Loucy (cell line): ENCODE measurements around the gene OSBPL2.

Experiments
- H2AFZ ChIP-seq: fragments of 200-600 bp; sonication (generic); 2 replicates; pipeline ENCODE4 v1.6.0; 2016; ENCODE audit warnings: antibody characterized with exemption, mild to moderate bottlenecking, low read length, moderate library complexity
- H3F3A ChIP-seq: fragments of 200-600 bp; 2 replicates; pipeline ENCODE4 v1.6.0; 2016; ENCODE audit warnings: antibody characterized with exemption, low read depth, mild to moderate bottlenecking
- H3K27me3 ChIP-seq: fragments of 200-600 bp; sonication (generic); 2 replicates; pipeline ENCODE4 v1.6.1; 2014; ENCODE audit warnings: low read length, mild to moderate bottlenecking; ENCODE audit not compliant: insufficient read depth, poor library complexity, severe bottlenecking
- H3K36me3 ChIP-seq: fragments of 200-600 bp; sonication (generic); 2 replicates; pipeline ENCODE4 v1.6.1; 2016; ENCODE audit warnings: low read length; ENCODE audit not compliant: insufficient read depth
- H3K4me1 ChIP-seq: fragments of 200-600 bp; sonication (generic); 2 replicates; pipeline ENCODE4 v1.5.1; 2014; ENCODE audit warnings: low read length, mild to moderate bottlenecking; ENCODE audit not compliant: insufficient read depth, poor library complexity, severe bottlenecking
- H3K4me2 ChIP-seq: fragments of 200-600 bp; sonication (generic); 2 replicates; pipeline ENCODE4 v1.6.0; 2014; ENCODE audit warnings: antibody characterized with exemption, low read length, low read depth, mild to moderate bottlenecking; ENCODE audit not compliant: poor library complexity, severe bottlenecking
- H3K4me3 ChIP-seq: fragments of 200-600 bp; sonication (generic); 2 replicates; pipeline ENCODE4 v1.5.1; 2014; ENCODE audit warnings: low read length, mild to moderate bottlenecking, mixed read lengths; ENCODE audit not compliant: poor library complexity, severe bottlenecking
- H3K79me2 ChIP-seq: fragments of 200-600 bp; sonication (generic); 2 replicates; pipeline ENCODE4 v1.6.1; 2014; ENCODE audit warnings: low read length; ENCODE audit not compliant: insufficient read depth
- H3K9ac ChIP-seq: fragments of 200-600 bp; sonication (generic); 2 replicates; pipeline ENCODE4 v1.6.0; 2014; ENCODE audit warnings: mild to moderate bottlenecking, low read depth, low read length, moderate library complexity; ENCODE audit not compliant: poor library complexity, severe bottlenecking
- H3K9me2 ChIP-seq: fragments of 200-600 bp; sonication (generic); replicated peaks from 2 replicates; pipeline ENCODE4 v1.6.1; 2016; ENCODE audit warnings: low read depth, low read length, mixed read lengths
- H3K9me3 ChIP-seq: fragments of 200-600 bp; sonication (generic); 2 replicates; pipeline ENCODE4 v1.6.1; 2014; ENCODE audit warnings: mild to moderate bottlenecking, antibody characterized with exemption, low read length, low read depth; ENCODE audit not compliant: insufficient read depth
- H4K20me1 ChIP-seq: fragments of 200-600 bp; sonication (generic); 2 replicates; pipeline ENCODE4 v1.6.0; 2014; ENCODE audit warnings: antibody characterized with exemption, low read length, mild to moderate bottlenecking; ENCODE audit not compliant: insufficient read depth, poor library complexity, severe bottlenecking
- EZH2phosphoT487 ChIP-seq: fragments of 200-600 bp; IDR thresholded peaks from 2 replicates; pipeline ENCODE4 v1.6.1; 2018; ENCODE audit warnings: antibody characterized with exemption, mild to moderate bottlenecking, moderate library complexity, borderline replicate concordance
- TF ChIP-seq, protein P1 (sequence below): fragments of 200-600 bp; sonication (generic); conservative IDR thresholded peaks from 2 replicates; pipeline ENCODE4 v1.5.1; 2014; ENCODE audit warnings: mild to moderate bottlenecking, antibody characterized with exemption, low read length

Gene OSBPL2

GRCh38 chr20:62223571-62223970, 14.8 kb upstream of the OSBPL2 start:
- H3K79me2 ChIP-seq = no peaks in the 10 kb centered on the region
- no peak overlapping the region for H3K4me2 ChIP-seq
- no peak for TF ChIP-seq EZH2phosphoT487
- TF ChIP-seq, protein P1, sequence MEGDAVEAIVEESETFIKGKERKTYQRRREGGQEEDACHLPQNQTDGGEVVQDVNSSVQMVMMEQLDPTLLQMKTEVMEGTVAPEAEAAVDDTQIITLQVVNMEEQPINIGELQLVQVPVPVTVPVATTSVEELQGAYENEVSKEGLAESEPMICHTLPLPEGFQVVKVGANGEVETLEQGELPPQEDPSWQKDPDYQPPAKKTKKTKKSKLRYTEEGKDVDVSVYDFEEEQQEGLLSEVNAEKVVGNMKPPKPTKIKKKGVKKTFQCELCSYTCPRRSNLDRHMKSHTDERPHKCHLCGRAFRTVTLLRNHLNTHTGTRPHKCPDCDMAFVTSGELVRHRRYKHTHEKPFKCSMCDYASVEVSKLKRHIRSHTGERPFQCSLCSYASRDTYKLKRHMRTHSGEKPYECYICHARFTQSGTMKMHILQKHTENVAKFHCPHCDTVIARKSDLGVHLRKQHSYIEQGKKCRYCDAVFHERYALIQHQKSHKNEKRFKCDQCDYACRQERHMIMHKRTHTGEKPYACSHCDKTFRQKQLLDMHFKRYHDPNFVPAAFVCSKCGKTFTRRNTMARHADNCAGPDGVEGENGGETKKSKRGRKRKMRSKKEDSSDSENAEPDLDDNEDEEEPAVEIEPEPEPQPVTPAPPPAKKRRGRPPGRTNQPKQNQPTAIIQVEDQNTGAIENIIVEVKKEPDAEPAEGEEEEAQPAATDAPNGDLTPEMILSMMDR = no peak
- H3K9ac ChIP-seq = no peak overlapping the region
- no peaks in the 10 kb centered on the region for H3K36me3 ChIP-seq
- no peak overlapping the region for H3K4me3 ChIP-seq
- H3K4me1 ChIP-seq = no peaks in the 10 kb centered on the region
- no peaks in the 10 kb centered on the region for H3K9me3 ChIP-seq
- H3K27me3 ChIP-seq = no peaks in the 10 kb centered on the region
- no peaks in the 10 kb centered on the region for H3K9me2 ChIP-seq
- no peak overlapping the region for H2AFZ ChIP-seq
- no peaks in the 10 kb centered on the region for H3F3A ChIP-seq
- H4K20me1 ChIP-seq = no peaks in the 10 kb centered on the region

- Histone ChIP-seq H3K9me2 (no peaks in the 10 kb centered on the region), H3K27me3 (no peaks in the 10 kb centered on the region), H3K9me3 (no peaks in the 10 kb centered on the region), H3K36me3 (no peaks in the 10 kb centered on the region), H3K4me3 (no peak overlapping the region), H4K20me1 (no peaks in the 10 kb centered on the region), H3F3A (no peaks in the 10 kb centered on the region), H3K9ac (no peak overlapping the region), H3K79me2 (no peaks in the 10 kb centered on the region), H2AFZ (no peak overlapping the region), H3K4me2 (no peak overlapping the region), H3K4me1 (no peaks in the 10 kb centered on the region)
- TF ChIP-seq EZH2phosphoT487 = no peak
Observed at GRCh38 chr20:62224113-62224855, 14.0 kb upstream of the OSBPL2 start.

GRCh38 chr20:62225026-62225425, 13.3 kb upstream of the OSBPL2 start:
- no peaks in the 10 kb centered on the region for H4K20me1 ChIP-seq
- no peaks in the 10 kb centered on the region for H3K9me2 ChIP-seq
- no peaks in the 10 kb centered on the region for H3F3A ChIP-seq
- no peak overlapping the region for H3K9ac ChIP-seq
- TF ChIP-seq, protein P1 = no peak
- TF ChIP-seq EZH2phosphoT487 = no peak
- no peak overlapping the region for H3K4me2 ChIP-seq
- no peaks in the 10 kb centered on the region for H3K79me2 ChIP-seq
- no peaks in the 10 kb centered on the region for H3K27me3 ChIP-seq
- no peaks in the 10 kb centered on the region for H3K9me3 ChIP-seq
- no peaks in the 10 kb centered on the region for H3K36me3 ChIP-seq
- no peak overlapping the region for H3K4me3 ChIP-seq
- no peaks in the 10 kb centered on the region for H3K4me1 ChIP-seq
- H2AFZ ChIP-seq = no peak overlapping the region
